Retina (tissue), 1 donor: ENCODE measurements around the gene PITPNM3.

Source experiments
- DNase-seq: peaks from one replicate; pipeline ENCODE4 v3.0.0-alpha.2; 2016

Gene PITPNM3

DNA sequence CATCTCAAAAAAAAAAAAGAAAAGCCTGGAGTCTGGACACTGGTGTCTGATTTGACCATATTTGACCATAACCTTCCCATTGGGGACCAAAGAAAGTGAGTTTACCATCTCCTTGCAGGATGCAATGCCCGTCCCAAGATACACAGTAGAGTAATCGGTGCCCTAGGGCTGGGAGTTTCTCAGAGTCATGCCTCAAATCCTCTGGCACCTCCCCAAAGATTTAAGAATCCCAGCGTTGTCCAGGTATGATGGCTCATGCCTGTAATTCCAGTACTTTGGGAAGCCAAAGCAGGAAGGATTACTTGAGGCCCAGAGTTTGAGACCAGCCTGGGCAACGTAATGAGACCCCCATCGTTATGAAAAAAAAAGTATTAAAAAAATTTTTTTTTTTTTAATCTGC, 5.0 kb downstream of the PITPNM3 start:
- DNase-seq: no peak

DNA sequence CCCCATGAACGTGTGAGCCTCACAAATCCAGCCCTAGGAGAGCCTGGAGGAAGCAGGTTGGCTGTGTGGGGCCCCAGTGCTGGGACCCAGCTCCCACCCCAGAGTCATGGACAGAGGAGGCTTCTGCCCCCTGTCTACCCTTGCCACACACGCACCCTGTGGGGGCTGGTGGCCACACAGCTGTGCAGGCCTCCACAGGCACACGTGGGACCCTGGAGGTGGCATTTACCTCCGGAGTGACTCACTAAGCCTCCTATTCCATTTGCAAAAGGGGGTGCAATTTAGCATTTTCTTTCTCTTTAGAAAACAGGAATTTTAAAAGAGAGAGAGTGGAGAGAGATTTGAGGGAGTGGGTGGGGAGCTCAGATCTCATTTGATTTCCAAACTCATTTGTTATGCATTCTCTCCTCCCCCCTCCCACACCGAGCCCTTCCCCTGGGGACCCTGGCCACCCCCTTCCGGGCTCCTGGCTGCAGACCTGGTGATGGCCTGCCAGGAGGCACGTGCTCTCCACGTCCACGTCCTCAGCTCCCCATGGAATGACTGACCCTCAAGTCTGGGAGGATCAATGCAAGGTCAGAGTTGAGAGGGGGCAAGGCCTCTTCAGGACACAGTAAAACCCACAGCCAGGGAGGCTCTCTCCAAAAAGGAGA, 6.8 kb downstream of the PITPNM3 start:
- DNase-seq: no peak

DNA sequence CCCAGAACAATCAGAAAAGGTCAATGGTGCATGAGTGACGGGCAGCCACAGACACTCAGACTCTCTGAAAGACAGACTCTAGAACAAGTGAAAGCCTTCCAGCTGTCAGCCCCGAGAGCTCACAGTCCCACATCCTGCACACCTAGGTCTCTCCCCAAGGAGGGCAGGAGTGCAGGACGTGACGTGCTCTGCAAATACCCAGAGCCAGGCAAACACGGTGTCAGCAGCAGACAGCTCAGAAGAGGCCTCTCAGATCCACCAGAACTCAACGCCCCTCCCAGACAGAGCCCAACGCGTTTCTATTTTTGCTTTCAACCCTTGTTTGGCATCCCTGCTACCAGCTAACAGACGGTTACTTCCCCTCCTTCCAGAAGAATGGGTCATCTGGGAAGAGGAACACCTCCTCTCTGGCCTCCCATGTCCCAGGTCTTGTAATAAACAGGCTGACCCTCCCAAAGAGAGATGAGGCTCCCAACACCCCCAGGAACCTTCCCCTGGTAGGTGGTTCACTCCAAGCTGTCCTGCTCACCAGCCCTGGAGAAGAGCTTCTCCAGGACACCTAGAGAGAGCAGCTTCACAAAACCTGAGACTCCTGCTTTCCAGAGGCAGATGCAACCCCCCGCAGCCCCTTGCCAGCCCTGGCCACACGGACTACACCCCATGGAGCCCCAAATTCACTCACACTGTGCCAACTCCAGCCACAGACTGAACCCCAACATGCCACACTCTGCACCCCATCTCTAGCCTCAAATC, 7.6 kb downstream of the PITPNM3 start:
- DNase-seq: no peak

DNA sequence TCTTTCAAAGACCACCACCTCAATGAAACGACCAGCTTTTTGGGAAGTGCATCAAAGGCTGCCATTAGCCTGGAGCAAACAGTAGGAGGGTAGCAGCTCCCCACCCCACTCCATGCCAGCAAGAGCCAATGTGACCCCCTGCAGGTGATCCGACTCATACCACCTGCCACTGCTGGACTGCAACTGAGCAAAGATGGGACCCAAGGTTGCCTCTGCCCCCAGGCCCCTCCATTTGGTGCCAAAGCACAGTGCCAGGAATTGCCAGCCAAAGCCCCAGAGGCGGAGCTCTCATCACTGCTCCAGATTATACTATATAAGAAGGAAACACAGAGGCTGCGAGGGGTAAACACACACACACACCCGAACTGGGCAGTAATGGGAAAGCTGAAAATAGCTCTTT, 8.3 kb downstream of the PITPNM3 start:
- DNase-seq: no peak

DNA sequence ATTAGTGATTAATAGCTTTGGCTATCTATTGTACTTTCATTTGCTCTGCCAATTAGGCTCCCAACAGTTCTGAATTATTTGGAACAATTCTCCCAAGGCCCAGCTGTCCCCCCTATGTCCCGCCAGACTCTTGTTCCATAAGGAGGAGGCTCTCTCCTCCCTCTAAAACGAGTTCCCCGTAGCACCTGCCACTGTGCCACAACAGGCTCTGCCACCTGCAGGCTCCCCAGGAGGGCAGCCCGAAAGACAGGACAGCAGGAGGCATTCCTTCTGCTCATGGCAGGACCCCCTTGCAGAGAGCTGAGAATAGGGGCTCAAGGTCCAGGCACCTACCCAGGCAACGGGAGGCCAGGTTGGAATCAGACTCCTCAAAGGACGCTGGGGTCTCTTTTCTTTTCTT, 9.0 kb downstream of the PITPNM3 start:
- DNase-seq: no peak

DNA sequence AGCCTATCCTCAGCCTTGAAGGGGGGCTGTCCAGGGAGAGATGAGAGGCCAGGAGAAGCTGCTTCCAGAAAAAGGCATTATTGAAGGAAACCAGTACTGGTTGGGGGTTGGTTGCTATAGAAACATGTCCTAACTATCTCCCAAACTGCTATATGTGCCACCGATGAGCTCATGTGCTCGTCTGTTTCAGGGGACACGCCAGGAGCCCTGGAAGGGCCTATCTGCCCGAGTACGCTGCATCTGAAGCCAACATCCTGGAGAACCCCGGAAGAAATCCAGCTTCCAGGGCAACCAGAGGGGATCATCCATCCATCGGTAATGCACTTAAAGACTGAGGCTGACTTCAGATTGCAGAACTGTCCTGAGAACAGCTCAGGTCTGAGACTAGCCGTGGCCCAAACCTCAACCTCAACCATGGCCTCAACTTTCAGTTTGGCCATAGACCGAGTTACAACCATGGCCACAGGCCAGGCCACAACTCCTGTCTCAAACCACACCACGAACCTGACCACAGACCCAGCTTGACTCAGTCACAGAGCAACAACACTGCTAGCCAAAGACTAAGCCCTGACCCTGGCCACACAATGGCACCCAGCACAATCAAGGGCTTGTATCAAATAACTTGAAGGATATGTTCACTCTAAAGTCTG, 10.2 kb downstream of the PITPNM3 start:
- DNase-seq: no peak

DNA sequence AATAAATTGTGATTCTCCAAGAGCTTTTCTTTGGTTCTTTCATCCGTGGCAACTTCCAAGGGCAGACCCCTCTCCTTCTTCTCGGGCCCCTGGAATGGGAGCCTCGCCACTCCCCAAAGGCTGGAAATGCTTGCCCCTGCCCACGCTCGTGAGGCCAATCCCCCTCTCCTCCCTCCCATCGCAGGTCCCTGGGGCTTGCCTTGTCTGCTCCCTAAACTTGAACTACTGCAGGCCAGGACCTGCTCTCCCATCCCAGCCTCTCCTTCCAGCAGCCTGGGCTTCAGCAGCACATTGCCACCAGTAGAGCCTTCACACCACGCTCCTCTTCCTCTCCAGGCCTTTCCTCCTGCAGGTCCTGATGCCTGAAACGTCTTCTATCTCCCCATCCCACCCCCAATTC, 11.1 kb downstream of the PITPNM3 start:
- DNase-seq: no peak

DNA sequence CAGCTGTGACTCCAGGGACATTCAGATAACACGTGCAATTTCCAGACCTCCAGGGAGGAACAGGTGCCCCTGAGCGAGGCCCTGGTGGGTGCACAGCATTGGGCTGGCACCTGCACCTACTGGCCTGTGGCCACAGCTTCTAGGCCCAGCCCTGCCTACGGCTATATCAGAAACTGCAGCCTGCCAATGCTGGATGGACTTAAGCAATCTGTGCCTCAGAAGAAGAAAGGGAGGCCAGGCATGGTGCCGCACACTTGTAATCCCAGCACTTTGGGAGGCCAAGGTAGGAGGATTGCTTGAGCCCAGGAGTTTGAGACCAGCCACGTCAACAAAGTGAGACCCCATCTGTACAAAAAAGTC, 12.4 kb downstream of the PITPNM3 start:
- DNase-seq: no peak

DNA sequence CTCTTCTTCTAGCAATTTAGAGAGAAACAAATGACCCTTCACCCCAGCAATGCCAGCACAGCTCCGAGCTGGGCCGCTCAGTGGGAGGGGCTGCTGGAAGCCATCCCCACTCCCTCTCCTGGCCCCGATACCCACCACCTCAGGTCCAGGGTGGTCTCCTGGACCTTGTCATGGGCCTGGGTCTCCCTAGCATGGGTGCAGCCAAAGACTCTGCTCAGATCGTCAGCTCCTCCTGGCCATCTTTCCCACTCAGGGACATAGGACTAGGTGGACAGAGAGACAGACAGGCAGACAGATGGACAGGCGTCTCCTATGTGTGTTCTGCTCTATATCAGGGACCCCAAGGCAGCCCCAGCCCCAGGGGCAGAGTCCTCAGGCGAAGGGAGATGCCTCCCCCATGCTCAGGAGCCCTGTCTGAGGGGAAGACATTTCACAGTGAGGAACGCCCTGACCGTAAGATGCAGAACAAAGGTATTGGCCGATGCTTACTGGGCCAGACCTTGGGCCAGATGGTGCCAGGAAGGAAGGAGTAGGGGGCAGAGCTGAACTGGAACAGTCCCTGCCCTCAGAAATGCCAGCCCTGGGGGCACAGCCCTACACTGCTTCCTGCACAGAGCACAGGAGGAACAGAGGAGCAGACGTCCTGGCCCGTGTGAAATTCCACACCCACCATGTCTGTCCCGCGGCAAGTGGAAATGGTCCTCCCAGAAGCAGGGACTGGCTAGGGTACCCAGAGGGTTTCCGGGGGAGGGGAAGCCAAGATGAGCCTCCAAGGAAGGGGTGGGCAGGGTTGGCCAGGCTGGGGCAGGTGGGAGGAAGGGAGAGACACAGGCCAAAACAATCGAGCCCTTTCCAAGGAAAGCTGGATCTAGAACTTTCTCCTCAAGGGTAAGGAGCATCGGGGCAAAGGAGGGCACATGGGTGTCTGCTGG, 13.0 kb downstream of the PITPNM3 start:
- DNase-seq: no peak

DNA sequence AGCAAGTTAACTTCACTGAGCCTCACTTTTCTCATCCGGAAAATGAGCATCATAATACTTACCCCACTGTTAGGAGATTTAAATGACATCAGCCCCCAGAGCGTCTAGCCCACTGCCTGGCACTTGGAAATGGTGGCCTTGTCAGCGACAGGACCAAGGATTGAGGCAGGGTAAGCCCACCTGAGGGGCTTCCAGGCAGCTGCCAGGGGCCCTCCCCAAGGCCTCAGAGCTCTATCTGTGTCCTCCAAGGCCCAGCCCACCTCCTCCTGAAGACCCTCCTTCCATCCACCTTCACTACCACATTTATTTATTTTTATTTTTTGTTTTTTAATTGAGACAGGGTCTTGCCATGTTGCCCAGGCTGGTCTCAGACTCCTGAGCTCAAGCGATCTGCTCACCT, 13.8 kb downstream of the PITPNM3 start:
- no peak for DNase-seq

DNA sequence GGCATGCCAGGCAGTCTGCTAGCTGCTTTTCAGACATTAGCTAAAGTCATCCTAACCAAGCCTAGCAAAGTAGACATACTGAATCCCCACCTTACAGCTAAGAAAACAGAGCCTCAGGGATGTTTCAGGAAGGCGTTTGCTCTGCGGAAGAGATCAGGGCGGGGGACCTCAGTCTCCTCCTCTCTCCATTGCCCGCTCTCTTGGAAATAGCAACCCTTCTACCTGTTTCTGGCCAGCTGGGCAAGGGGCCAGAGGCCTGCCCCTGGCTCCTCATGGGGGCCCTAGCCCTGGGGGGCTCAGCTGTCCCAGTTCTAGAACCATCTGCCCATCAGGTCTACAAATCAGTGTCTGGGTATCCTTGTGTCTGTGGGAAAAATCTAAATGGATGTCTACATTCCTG, 14.5 kb downstream of the PITPNM3 start:
- DNase-seq: no peak

DNA sequence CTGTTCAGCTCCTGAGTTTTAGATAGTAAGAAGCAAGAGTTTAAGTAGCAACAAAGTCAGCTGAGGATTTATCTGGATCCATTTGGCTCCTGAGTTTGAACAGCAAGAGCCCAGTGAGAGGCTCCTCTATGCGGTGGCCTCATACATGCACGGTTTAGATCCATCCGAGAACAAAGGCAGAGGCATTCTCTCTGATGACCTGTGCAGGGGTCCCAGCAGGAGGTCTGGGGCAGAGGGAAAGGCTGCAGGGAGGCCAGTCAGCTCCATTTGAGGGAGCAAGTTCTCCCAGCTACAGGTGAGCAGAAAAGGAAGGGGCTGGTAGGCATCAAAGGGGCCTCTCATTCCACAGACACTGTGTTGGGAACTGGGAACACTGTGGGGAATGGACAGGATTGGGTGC, 16.5 kb downstream of the PITPNM3 start:
- DNase-seq: no peak

DNA sequence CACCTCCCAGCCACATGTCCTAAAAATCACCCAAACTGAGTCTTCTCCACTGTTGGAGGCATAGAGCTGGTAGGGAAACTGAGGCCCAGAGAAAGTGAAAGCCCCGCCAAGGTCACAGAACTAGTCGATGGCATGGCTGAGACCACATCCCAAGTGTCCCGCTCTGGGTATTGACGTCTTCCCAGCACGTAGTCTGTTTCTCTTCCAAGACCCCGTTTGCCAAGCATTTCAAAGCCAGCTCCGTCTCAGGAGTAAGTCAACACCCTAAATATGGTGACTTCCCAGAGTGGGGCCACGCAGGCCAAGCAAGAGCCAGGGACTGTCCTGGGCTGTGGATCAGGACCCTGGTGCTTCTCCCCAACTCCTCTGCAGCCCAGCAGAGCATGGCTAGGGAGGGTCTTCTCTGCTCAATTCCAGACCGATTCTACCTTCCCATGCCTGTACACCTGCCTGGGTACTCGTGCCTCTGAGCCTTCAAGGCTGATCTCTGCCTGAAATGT, 19.7 kb downstream of the PITPNM3 start:
- no peak for DNase-seq

DNA sequence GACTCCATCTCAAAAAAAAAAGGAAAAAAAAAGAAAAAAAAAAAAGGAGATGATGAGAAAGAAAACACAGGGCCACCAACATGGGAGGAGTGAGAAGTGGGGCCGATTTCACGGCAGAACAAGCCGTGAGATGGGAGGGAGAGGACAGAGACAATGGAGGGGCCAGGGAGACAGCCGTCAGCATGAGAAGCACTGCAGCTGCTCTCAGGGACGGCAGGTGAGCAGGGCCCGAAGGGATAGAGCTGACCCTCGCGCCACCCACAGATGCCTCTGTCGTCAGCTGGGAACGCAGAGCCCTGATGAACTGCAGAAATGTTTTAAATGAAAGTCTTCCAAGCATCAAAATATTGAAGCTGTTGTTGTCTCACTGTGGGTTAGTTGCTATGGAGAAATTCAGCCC, 20.3 kb downstream of the PITPNM3 start:
- DNase-seq: no peak

DNA sequence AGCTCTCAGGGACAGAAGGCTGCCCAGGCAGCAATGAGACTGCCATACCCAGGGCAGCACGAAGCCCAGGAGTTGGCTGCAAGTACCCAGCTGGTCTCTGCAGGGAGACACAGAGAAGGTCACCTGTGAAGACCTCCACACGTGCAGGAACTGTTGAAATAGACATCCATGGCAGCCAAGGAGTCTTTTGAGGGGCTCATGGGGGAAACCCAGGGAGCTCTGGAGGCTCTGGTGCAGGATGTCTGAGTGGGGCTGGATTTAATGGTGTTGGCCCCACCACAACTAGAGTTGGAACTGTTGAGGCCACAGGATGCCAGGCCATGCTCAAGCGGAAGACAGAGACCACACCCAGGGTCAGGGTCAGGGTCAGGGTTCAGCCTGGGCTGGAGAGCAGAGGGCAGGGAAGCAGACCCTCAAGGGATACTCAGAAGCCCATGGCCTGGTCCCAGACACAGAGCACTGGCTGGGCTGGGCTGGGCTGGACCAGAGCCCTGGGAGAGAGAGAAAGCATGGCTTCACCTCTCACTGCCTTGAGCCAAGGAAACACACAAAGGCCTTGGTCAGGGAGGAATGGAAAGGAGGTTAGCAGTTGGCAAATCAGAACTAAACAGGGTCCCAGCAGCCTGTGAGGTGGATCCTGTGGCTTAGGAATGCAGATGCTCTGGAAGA, 21.4 kb downstream of the PITPNM3 start:
- DNase-seq: no peak

DNA sequence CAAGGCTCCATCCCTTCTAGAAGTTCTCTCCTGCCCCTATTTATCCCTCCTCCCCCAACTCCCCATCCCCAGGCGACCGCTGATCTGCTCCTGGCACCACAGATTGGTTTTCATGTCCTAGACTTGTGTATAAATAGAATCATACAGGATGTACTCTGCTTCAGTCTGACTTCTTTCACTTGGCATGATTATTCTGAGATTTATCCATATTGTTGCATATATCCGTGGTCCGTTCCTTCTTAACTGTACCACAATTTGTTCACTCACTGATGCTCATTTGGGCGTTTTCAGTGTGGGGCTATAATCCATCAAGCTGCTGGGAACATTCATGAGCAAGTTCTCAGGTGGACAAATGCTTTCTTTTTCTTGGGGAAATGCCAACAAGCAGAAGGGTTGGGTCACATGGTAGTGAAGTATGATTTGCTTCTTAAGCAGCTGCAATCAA, 23.9 kb downstream of the PITPNM3 start:
- no peak for DNase-seq

DNA sequence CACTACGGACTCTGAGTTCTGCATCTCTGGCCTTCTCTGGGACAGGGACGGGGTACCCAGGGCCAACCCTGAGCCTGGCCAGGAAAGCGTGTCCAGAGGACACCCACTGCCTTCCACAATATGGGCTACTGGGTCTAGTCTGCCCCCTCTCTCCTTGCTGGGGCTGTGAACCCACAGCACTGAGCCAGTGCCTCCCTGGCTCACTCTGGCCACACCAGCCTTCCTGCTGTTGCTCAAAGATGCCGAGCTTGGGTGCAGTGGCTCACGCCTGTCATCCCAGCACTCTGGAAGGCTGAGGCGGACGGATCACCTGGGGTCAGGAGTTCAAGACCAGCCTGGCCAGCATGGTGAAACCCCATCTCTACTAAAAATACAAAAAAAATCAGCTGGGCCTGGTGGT, 24.8 kb downstream of the PITPNM3 start:
- DNase-seq: no peak

DNA sequence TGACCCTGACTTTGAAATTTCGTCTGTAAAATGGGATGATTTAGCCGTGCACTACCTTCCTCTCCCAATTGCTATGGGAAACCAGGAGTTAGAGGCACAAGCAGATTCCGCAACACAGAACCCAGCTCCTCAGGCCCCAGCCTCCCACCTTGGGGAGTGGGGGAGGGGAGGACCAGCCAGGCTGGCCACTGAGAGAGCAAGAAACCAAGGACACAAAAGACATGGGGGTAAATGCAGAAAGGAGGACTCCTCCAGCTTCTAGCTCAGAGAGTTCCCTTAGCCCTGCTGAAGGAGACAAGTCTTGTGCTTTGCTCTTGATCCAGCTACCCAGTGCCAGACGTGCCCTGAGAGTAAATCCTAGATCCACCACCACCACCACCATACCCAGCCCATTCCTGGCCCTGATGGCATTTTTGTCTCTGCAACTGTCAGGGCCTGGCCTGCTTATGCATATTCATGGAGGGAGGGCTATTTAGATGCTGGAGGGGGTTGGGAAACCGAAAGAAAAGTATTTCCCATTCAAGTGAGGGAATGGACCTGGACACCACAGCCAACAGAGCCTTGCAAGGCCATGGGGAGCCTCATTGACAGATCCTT, 25.9 kb downstream of the PITPNM3 start:
- no peak for DNase-seq

DNA sequence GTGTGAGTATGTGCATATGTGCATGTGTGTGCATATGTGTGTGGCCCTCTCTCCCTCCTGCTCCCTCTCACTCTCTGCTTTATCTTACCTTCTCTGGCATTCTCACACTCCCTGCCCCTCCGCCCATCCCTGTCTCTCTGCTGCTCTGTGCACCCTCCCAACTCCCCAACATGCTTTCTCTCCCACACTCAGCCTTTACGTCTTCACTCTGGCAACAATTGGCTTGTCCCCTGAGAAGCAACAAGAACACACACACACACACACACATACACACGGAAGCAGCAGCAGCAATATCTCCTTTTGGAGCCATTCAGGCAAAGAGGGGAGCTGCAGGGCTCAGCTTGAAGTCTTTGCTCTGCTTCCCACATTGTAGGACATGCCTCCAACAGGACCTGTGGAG, 27.8 kb downstream of the PITPNM3 start:
- no peak for DNase-seq

DNA sequence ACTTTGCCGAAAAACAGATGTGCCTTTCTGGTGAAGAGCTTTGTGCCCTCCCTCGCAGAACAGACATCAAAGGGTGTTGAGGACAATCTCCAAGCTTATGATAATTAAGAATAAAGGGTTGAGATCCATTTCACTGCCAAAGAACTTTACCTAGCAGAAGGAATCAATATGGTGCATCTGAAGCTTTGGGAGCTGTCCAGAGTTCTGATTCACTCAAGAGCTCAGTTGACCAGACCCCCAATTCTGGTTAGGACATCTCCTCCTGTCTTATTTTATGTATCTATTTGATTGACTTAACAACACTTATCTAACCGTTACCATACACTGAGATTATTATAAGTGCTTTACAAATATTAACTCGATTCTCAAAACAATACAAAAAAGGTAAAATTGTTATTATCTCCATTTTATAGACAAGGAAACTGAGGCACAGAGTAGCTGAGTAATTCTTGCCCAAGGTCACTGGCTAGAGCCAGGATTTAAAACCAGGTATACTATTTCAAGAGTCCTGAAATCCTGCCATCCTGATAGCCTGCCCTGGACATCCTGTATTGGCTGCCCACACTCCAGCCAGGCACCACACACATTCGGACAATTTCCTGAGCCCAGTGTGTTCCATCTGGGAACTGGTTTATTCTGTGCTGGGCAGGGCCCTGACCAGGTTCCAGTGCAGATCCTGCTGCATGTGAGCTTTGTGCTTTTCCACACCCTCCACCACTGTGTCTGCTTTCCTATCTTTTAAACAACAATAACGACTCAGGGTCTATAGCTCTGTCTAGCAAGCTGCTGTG, 29.8 kb downstream of the PITPNM3 start:
- DNase-seq: no peak

DNA sequence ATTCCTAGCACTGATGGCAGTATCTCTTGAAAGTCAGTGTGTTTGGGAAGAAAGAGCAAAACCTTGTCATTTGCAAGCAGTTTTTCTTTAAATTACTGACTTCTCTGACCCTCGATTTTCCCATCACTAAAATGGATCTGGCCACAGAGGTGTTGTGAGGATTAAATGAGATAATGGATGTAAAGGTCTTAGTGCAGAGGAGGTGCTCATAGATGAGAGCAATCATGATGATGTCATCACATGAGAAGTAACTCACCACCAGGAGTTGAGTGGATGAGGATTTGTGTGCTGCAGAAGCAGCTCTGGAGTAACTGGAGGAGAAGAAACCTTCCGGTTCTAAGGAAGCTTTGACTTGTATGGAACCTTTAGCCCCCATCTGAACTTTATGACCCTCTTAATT, 30.6 kb downstream of the PITPNM3 start:
- DNase-seq: no peak
